Measurements from ENCODE around the gene DLG1. TPM values are rescaled to one million over a fixed set of nuclear protein-coding genes. Genes with fewer than 3 reads are reported as not detected.
A peak's percentile ranks its signal among the peaks of the same experiment; 100 is the strongest.
"Not testable (repeated sequence)": the region's sequence is repeated elsewhere in the genome, so short reads cannot be mapped to it uniquely, and the experiment has no call there.

The DLG1 gene
- total RNA-seq, 2 donors from 2014 or later, result 44.1 to 59.0 TPM

GRCh38 chr3:197229178-197229577 lies 69.2 kb downstream of the DLG1 start:
- intact Hi-C loops (cut with DNase I), result loop anchor here (10.0 kb wide), 3 partner anchors 226 to 286 kb away; no protein-coding TSS in a partner anchor
- ATAC-seq, result no peak

GRCh38 chr3:197227780-197228574 lies 70.4 kb downstream of the DLG1 start:
- ATAC-seq (no peak), DNase-seq (no peak)
- intact Hi-C loops (cut with DNase I), result loop anchor here (10.0 kb wide), 3 partner anchors 227 to 287 kb away; no protein-coding TSS in a partner anchor

More at GRCh38 chr3:197229178-197229577, 69.2 kb downstream of the DLG1 start:
- no peak for DNase-seq

- DNase-seq, result no peak
- no peak for ATAC-seq
- intact Hi-C loops (cut with DNase I), result loop anchor here (10.0 kb wide), 3 partner anchors 229 to 289 kb away; no protein-coding TSS in a partner anchor
Measured at GRCh38 chr3:197226179-197226578, 72.2 kb downstream of the DLG1 start.

GRCh38 chr3:197225579-197225978 lies 72.8 kb downstream of the DLG1 start:
- intact Hi-C loops (cut with DNase I), result loop anchor here (10.0 kb wide), 3 partner anchors 229 to 289 kb away; no protein-coding TSS in a partner anchor
- DNase-seq (no peak), ATAC-seq (no peak)

GRCh38 chr3:197224034-197224444 lies 74.4 kb downstream of the DLG1 start:
- DNase-seq, result no peak
- peak; percentile 41 to 50 for ATAC-seq
- intact Hi-C loops (cut with DNase I), result loop anchor here (10.0 kb wide), 3 partner anchors 231 to 291 kb away; no protein-coding TSS in a partner anchor

- intact Hi-C loops (cut with DNase I), result loop anchor here (10.0 kb wide), 3 partner anchors 232 to 292 kb away; no protein-coding TSS in a partner anchor
- ATAC-seq, result peak in 1 of 2 donors; percentile 47
- no peak for DNase-seq
Measured at GRCh38 chr3:197222937-197223370, 75.5 kb downstream of the DLG1 start.

GRCh38 chr3:197219619-197220018 lies 78.8 kb downstream of the DLG1 start:
- DNase-seq, result no peak
- intact Hi-C loops (cut with DNase I), result loop anchor here (10.0 kb wide), 3 partner anchors 235 to 295 kb away; no protein-coding TSS in a partner anchor
- no peak for ATAC-seq

GRCh38 chr3:197218210-197218609 lies 80.2 kb downstream of the DLG1 start:
- ATAC-seq (no peak), DNase-seq (no peak)
- intact Hi-C loops (cut with DNase I), result no loop called here

- DNase-seq (no peak), ATAC-seq (no peak)
- intact Hi-C loops (cut with DNase I), result no loop called here
Measured at GRCh38 chr3:197216914-197217313, 81.5 kb downstream of the DLG1 start.

- ATAC-seq, result peak; percentile 47 to 71
- intact Hi-C loops (cut with DNase I), result no loop called here
Measured at GRCh38 chr3:197216169-197216860, 82.1 kb downstream of the DLG1 start.

GRCh38 chr3:197212290-197212689 lies 86.1 kb downstream of the DLG1 start:
- intact Hi-C loops (cut with DNase I), result no loop called here
- no peak for DNase-seq
- ATAC-seq, result no peak

More at GRCh38 chr3:197216169-197216860, 82.1 kb downstream of the DLG1 start:
- DNase-seq, result no peak

- intact Hi-C loops (cut with DNase I); ATAC-seq; DNase-seq: not testable (repeated sequence)
Measured at GRCh38 chr3:197211698-197212097, 86.7 kb downstream of the DLG1 start.

- DNase-seq (no peak), ATAC-seq (no peak)
- intact Hi-C loops (cut with DNase I), result no loop called here
Measured at GRCh38 chr3:197209366-197210260, 88.8 kb downstream of the DLG1 start.

- intact Hi-C loops (cut with DNase I), result no loop called here
- DNase-seq, result no peak
- ATAC-seq, result no peak
Measured at GRCh38 chr3:197206913-197207312, 91.5 kb downstream of the DLG1 start.

- intact Hi-C loops (cut with DNase I), result no loop called here
Measured at GRCh38 chr3:197205675-197206074, 92.7 kb downstream of the DLG1 start.

GRCh38 chr3:197205265-197205664 lies 93.1 kb downstream of the DLG1 start:
- no peak for DNase-seq
- intact Hi-C loops (cut with DNase I), result no loop called here
- no peak for ATAC-seq

More at GRCh38 chr3:197205675-197206074, 92.7 kb downstream of the DLG1 start:
- no peak for DNase-seq
- ATAC-seq, result no peak

GRCh38 chr3:197204736-197205135 lies 93.7 kb downstream of the DLG1 start:
- intact Hi-C loops (cut with DNase I), result no loop called here
- no peak for ATAC-seq
- DNase-seq, result no peak

- intact Hi-C loops (cut with DNase I), result no loop called here
- no peak for ATAC-seq
- DNase-seq, result no peak
Measured at GRCh38 chr3:197203714-197204146, 94.7 kb downstream of the DLG1 start.

GRCh38 chr3:197202694-197203093 lies 95.7 kb downstream of the DLG1 start:
- no peak for DNase-seq
- intact Hi-C loops (cut with DNase I), result no loop called here
- no peak for ATAC-seq
